ENCODE data around the gene GGTLC2. TPM values are rescaled to one million over a fixed set of nuclear protein-coding genes. Genes with fewer than 3 reads are reported as not detected.

GGTLC2 gene
- total and polyA plus RNA-seq, 2 experiments from 2014 or later = not detected

- Histone ChIP-seq H3F3A (ENCODE audit: insufficient read depth) (no peaks in the 10 kb centered on the region), H3K27ac (no peak overlapping the region), H3K9me2 (ENCODE audit: insufficient read depth) (no peaks in the 10 kb centered on the region), H3K4me1 (ENCODE audit: insufficient read depth) (no peaks in the 10 kb centered on the region), H4K20me1 (ENCODE audit: insufficient read depth) (no peaks in the 10 kb centered on the region), H3K9ac (no peak overlapping the region), H3K36me3 (ENCODE audit: low read depth) (no peaks in the 10 kb centered on the region), H2AFZ (no peak overlapping the region), H3K9me3 (ENCODE audit: low read depth) (no peaks in the 10 kb centered on the region), H3K79me2 (ENCODE audit: insufficient read depth) (no peaks in the 10 kb centered on the region), H3K4me2 (ENCODE audit: unreplicated experiment) (no peak overlapping the region), H3K4me3 (no peak overlapping the region), H3K27me3 (replicated peaks; ENCODE audit: insufficient read depth) (peaks cover 5% of the 10 kb centered on the region; the same call in 1 of the 2 replicates)
- 50 to 51% methylated on average over 13 to 14 of the region's 14 CpGs for WGBS, 2 experiments (ENCODE audit: low coverage in 1 of 2, low lambda C conversion rate in 2 of 2, missing lambda C conversion rate in 2 of 2)
- TF ChIP-seq EZH2 (IDR thresholded peaks at IDR 0.05; ENCODE audit: insufficient read depth, poor library complexity, severe bottlenecking) = no peak
- no peak for TF ChIP-seq EZH2phosphoT487 (IDR thresholded peaks at IDR 0.05; ENCODE audit: insufficient read depth, low read depth)
- in situ Hi-C loops (cut with MboI) = no loop called here
- no peak for DNase-seq
Observed at GRCh38 chr22:22663861-22664800, 19.7 kb downstream of the GGTLC2 start.

DNA sequence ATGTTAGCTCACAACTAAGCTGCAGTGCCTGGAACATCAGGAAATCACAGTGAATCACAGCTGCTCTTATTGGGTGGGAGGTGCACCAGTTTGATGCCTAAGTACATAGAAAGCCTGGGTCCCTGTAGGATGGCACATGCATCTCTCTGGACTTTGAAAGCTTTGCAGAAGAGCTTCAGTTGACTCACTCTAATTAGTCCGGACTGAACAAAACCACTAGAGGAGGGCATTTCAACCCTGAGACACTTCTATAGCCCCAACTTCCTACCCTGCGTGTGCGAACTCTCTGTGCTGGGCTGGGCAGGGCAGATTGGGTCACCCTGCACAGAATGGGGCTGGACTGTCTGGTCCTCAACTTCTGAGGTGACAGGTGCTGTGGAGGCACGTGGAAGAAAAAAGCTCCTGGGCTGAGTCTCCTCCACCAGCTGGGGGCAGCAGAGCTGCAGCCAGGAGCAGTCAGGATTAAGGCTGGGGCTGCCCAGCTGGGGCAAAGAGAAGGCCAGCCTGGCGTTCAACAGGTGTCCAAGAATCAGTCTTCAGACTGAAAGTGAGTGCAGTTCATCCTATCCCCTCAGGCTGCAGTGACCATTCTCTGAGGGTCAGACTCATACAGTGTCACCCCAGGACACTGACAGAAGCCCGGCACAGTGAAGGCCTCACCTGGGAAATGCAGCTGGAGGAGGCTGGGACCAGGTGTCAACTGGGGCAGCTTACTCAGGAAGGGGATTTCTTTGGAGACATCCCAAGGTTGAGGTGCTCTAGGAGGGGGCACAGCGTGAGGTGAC lies 22.1 kb downstream of the GGTLC2 start:
- Histone ChIP-seq H3F3A (ENCODE audit: insufficient read depth) (no peaks in the 10 kb centered on the region), H3K79me2 (ENCODE audit: insufficient read depth) (no peaks in the 10 kb centered on the region), H3K4me2 (ENCODE audit: unreplicated experiment) (no peak overlapping the region), H3K27me3 (replicated peaks; ENCODE audit: insufficient read depth) (peaks cover 21% of the 10 kb centered on the region), H3K9ac (no peak overlapping the region), H3K27ac (no peak overlapping the region), H3K36me3 (ENCODE audit: low read depth) (no peaks in the 10 kb centered on the region), H2AFZ (no peak overlapping the region), H3K4me1 (ENCODE audit: insufficient read depth) (no peaks in the 10 kb centered on the region), H3K9me2 (ENCODE audit: insufficient read depth) (no peaks in the 10 kb centered on the region), H4K20me1 (ENCODE audit: insufficient read depth) (no peaks in the 10 kb centered on the region), H3K4me3 (no peak overlapping the region), H3K9me3 (ENCODE audit: low read depth) (no peaks in the 10 kb centered on the region)
- TF ChIP-seq EZH2 (IDR thresholded peaks at IDR 0.05; ENCODE audit: insufficient read depth, poor library complexity, severe bottlenecking) = no peak
- in situ Hi-C loops (cut with MboI) = no loop called here
- DNase-seq = peak; percentile 60
- WGBS, 2 experiments (ENCODE audit: low coverage in 1 of 2, low lambda C conversion rate in 2 of 2, missing lambda C conversion rate in 2 of 2) = 39 to 40% methylated on average over 7 of the region's 7 CpGs

- Histone ChIP-seq H3F3A (ENCODE audit: insufficient read depth) (no peaks in the 10 kb centered on the region), H3K4me3 (no peak overlapping the region), H3K36me3 (ENCODE audit: low read depth) (no peaks in the 10 kb centered on the region), H3K27ac (no peak overlapping the region), H3K4me2 (ENCODE audit: unreplicated experiment) (no peak overlapping the region), H2AFZ (no peak overlapping the region), H3K9me3 (ENCODE audit: low read depth) (no peaks in the 10 kb centered on the region), H3K9me2 (ENCODE audit: insufficient read depth) (no peaks in the 10 kb centered on the region), H4K20me1 (ENCODE audit: insufficient read depth) (no peaks in the 10 kb centered on the region), H3K79me2 (ENCODE audit: insufficient read depth) (no peaks in the 10 kb centered on the region), H3K9ac (no peak overlapping the region), H3K27me3 (replicated peaks; ENCODE audit: insufficient read depth) (peaks cover 21% of the 10 kb centered on the region), H3K4me1 (ENCODE audit: insufficient read depth) (no peaks in the 10 kb centered on the region)
- in situ Hi-C loops (cut with MboI) = no loop called here
- no peak for DNase-seq
- WGBS, 2 experiments (ENCODE audit: low coverage in 1 of 2, low lambda C conversion rate in 2 of 2, missing lambda C conversion rate in 2 of 2) = 35 to 40% methylated on average over 11 of the region's 11 CpGs
- TF ChIP-seq EZH2 (IDR thresholded peaks at IDR 0.05; ENCODE audit: insufficient read depth, poor library complexity, severe bottlenecking) = no peak
- TF ChIP-seq EZH2phosphoT487 (IDR thresholded peaks at IDR 0.05; ENCODE audit: insufficient read depth, low read depth) = no peak
Observed at GRCh38 chr22:22667966-22668880, 23.8 kb downstream of the GGTLC2 start.

DNA sequence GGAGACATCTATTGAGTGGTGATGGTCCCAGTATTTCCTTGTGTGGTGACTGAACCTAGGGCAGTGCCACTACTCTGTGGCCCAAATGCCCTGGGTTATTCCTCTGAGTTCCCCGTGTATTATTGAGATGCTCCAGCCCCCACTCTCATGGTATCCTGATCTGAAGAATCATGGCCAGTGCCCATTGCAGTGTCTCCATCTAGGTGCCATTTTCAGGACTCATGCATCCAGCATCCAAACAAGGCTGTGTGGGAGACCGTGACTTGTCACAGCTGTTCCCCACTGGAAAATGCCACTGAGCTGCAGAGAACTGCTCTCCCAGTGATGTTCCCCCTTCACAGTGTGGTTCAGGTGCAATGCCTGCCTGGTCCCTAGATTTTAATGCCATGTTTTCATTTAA lies 24.7 kb downstream of the GGTLC2 start:
- peaks cover 22% of the 10 kb centered on the region for H3K27me3 ChIP-seq (replicated peaks; ENCODE audit: insufficient read depth)
- no peaks in the 10 kb centered on the region for H3K79me2 ChIP-seq (ENCODE audit: insufficient read depth)
- no peak overlapping the region for H2AFZ ChIP-seq
- no peaks in the 10 kb centered on the region for H3K9me3 ChIP-seq (ENCODE audit: low read depth)
- H3K4me2 ChIP-seq (ENCODE audit: unreplicated experiment) = no peak overlapping the region
- H3K4me1 ChIP-seq (ENCODE audit: insufficient read depth) = no peaks in the 10 kb centered on the region
- no peaks in the 10 kb centered on the region for H4K20me1 ChIP-seq (ENCODE audit: insufficient read depth)
- WGBS, 2 experiments (ENCODE audit: low coverage in 1 of 2, low lambda C conversion rate in 2 of 2, missing lambda C conversion rate in 2 of 2) = 36 to 44% methylated on average over 2 of the region's 2 CpGs
- H3K4me3 ChIP-seq = no peak overlapping the region
- H3K36me3 ChIP-seq (ENCODE audit: low read depth) = no peaks in the 10 kb centered on the region
- TF ChIP-seq EZH2phosphoT487 (IDR thresholded peaks at IDR 0.05; ENCODE audit: insufficient read depth, low read depth) (no peak), EZH2 (IDR thresholded peaks at IDR 0.05; ENCODE audit: insufficient read depth, poor library complexity, severe bottlenecking) (no peak)
- H3F3A ChIP-seq (ENCODE audit: insufficient read depth) = no peaks in the 10 kb centered on the region
- no peak overlapping the region for H3K9ac ChIP-seq
- DNase-seq = no peak
- in situ Hi-C loops (cut with MboI) = no loop called here
- H3K27ac ChIP-seq = no peak overlapping the region
- H3K9me2 ChIP-seq (ENCODE audit: insufficient read depth) = no peaks in the 10 kb centered on the region
